GM18907 (cell line): ENCODE measurements around the gene CFAP69.
"Not testable (repeated sequence)": the region's sequence is repeated elsewhere in the genome, so short reads cannot be mapped to it uniquely, and the experiment has no call there.

ENCODE experiments used
- ATAC-seq: cut with Tn5 transposase; IDR thresholded peaks from one replicate; pipeline ENCODE4 v1.9.1; 2021; ENCODE audit warnings: mild to moderate bottlenecking, moderate library complexity; ENCODE audit not compliant: unreplicated experiment

CFAP69 gene

GRCh38 chr7:90232430-90232829 is 12.5 kb upstream of the CFAP69 start:
- ATAC-seq, result no peak

- ATAC-seq, result no peak
These were observed 11.4 kb upstream of the CFAP69 start for GRCh38 chr7:90233569-90233968.

GRCh38 chr7:90236721-90237289 is 8.2 kb upstream of the CFAP69 start:
- ATAC-seq, result no peak

- ATAC-seq, result no peak
These were observed 7.0 kb upstream of the CFAP69 start for GRCh38 chr7:90238022-90238421.

GRCh38 chr7:90238583-90238982 is 6.4 kb upstream of the CFAP69 start:
- no peak for ATAC-seq

- ATAC-seq, result no peak
These were observed 5.9 kb upstream of the CFAP69 start for GRCh38 chr7:90239050-90239449.

- no peak for ATAC-seq
These were observed 5.2 kb upstream of the CFAP69 start for GRCh38 chr7:90239625-90240228.

GRCh38 chr7:90242369-90243168 is 2.4 kb upstream of the CFAP69 start:
- peak; percentile 53 for ATAC-seq

- ATAC-seq, result no peak
These were observed 1.4 kb upstream of the CFAP69 start for GRCh38 chr7:90243556-90243955.

- ATAC-seq, result peak; percentile 2
These were observed 437 bp upstream of the CFAP69 start for GRCh38 chr7:90244565-90244908.

- ATAC-seq, result no peak
These were observed 1.2 kb downstream of the CFAP69 start for GRCh38 chr7:90246171-90246570.

- ATAC-seq, result no peak
These were observed 3.7 kb downstream of the CFAP69 start for GRCh38 chr7:90248706-90249105.

- no peak for ATAC-seq
These were observed 5.8 kb downstream of the CFAP69 start for GRCh38 chr7:90250601-90251303.

GRCh38 chr7:90251304-90251635 is 6.3 kb downstream of the CFAP69 start:
- ATAC-seq, result no peak

- not testable (repeated sequence) for ATAC-seq
These were observed 11.0 kb downstream of the CFAP69 start for GRCh38 chr7:90256011-90256410.

GRCh38 chr7:90256778-90257177 is 11.8 kb downstream of the CFAP69 start:
- no peak for ATAC-seq

GRCh38 chr7:90261441-90261840 is 16.5 kb downstream of the CFAP69 start:
- ATAC-seq, result no peak

- ATAC-seq, result peak; percentile 92
These were observed 17.5 kb downstream of the CFAP69 start for GRCh38 chr7:90262438-90262837.

- no peak for ATAC-seq
These were observed 21.8 kb downstream of the CFAP69 start for GRCh38 chr7:90266808-90267207.

GRCh38 chr7:90267263-90267858 is 22.4 kb downstream of the CFAP69 start:
- no peak for ATAC-seq

- no peak for ATAC-seq
These were observed 24.2 kb downstream of the CFAP69 start for GRCh38 chr7:90269163-90269562.
